Colonic mucosa (tissue), 4 donors: ENCODE data around the gene PCBD1. TPM values are rescaled to one million over a fixed set of nuclear protein-coding genes. Genes with fewer than 3 reads are reported as not detected.
A peak's percentile ranks its signal among the peaks of the same experiment; 100 is the strongest.

Experiments
- DNase-seq: peaks from one replicate; pipeline ENCODE4 v3.0.0-alpha.2; 2020
- H3K27ac ChIP-seq: fragments of 200-600 bp; one replicate; pipeline ENCODE4 v1.8.0; 2021
- H3K27me3 ChIP-seq: fragments of 200-600 bp; one replicate; pipeline ENCODE4 v1.8.0; 2021
- H3K36me3 ChIP-seq: fragments of 200-600 bp; one replicate; pipeline ENCODE4 v1.8.0; 2021
- H3K4me1 ChIP-seq: fragments of 200-600 bp; one replicate; pipeline ENCODE4 v1.8.0; 2021; ENCODE audit warnings: mild to moderate bottlenecking
- H3K4me3 ChIP-seq: fragments of 200-600 bp; one replicate; pipeline ENCODE4 v1.8.0; 2021
- H3K9ac ChIP-seq, 2 donors: one replicate each; pipeline ENCODE4 v1.7.0; 2013; ENCODE audit warnings: control low read depth in 2 of 2, low read depth in 2 of 2, low read length in 2 of 2
- H3K9me3 ChIP-seq: fragments of 200-600 bp; one replicate; pipeline ENCODE4 v1.8.0; 2021
- CTCF ChIP-seq: fragments of 200-600 bp; IDR thresholded peaks from one replicate; pipeline ENCODE4 v1.8.0; 2022; ENCODE audit warnings: antibody characterized with exemption, mild to moderate bottlenecking
- intact Hi-C: fragments of 100-400 bp; cut with DNase I; formaldehyde crosslinking; loops from one replicate; pipeline ENCODE4 v1.14.1; 2022
- total RNA-seq, 2 donors: library from RNA; stranded (reverse); fragmentation: NEBNext Ultra II Directional in 1 of 2; extraction: Animal tissue kit (Norgen Biotek cat#: 25700) in 1 of 2; gene quantifications; one replicate each; pipeline ENCODE4 v1.2.1, GENCODE V29; 2021
- donor health status: healthy.
- donor health status: DM: no; HTN: no; CAD: no.
- donor health status: DM: no; HTN: no; CAD: no.

The PCBD1 gene
- total RNA-seq, 2 donors from 2014 or later: 96.4 to 196 TPM

GRCh38 chr10:70915806-70916205 lies 27.4 kb upstream of the PCBD1 start:
- Histone ChIP-seq H3K4me1 (no peaks in the 10 kb centered on the region), H3K4me3 (no peak overlapping the region), H3K36me3 (no peaks in the 10 kb centered on the region), H3K27ac (no peak overlapping the region), H3K27me3 (no peaks in the 10 kb centered on the region), H3K9ac (peak overlapping the region in 1 of 2 donors; percentile 12), H3K9me3 (no peaks in the 10 kb centered on the region)
- no peak for DNase-seq
- no peak for TF ChIP-seq CTCF
- intact Hi-C loops: no loop called here

GRCh38 chr10:70915206-70915605 lies 26.8 kb upstream of the PCBD1 start:
- no peak for DNase-seq
- no peak for TF ChIP-seq CTCF
- H3K27me3 ChIP-seq: no peaks in the 10 kb centered on the region

GRCh38 chr10:70914316-70914864 lies 26.0 kb upstream of the PCBD1 start:
- Histone ChIP-seq H3K9ac (no peak overlapping the region), H3K4me3 (no peak overlapping the region), H3K4me1 (no peaks in the 10 kb centered on the region), H3K27me3 (no peaks in the 10 kb centered on the region), H3K27ac (no peak overlapping the region), H3K9me3 (no peaks in the 10 kb centered on the region), H3K36me3 (no peaks in the 10 kb centered on the region)
- no peak for DNase-seq
- TF ChIP-seq CTCF: no peak
- intact Hi-C loops: no loop called here

More at GRCh38 chr10:70915206-70915605, 26.8 kb upstream of the PCBD1 start:
- Histone ChIP-seq H3K9ac (no peak overlapping the region), H3K36me3 (no peaks in the 10 kb centered on the region), H3K4me3 (no peak overlapping the region), H3K9me3 (no peaks in the 10 kb centered on the region), H3K4me1 (no peaks in the 10 kb centered on the region), H3K27ac (no peak overlapping the region)
- intact Hi-C loops: no loop called here

- Histone ChIP-seq H3K4me1 (no peaks in the 10 kb centered on the region), H3K4me3 (no peak overlapping the region), H3K9me3 (no peaks in the 10 kb centered on the region), H3K9ac (no peak overlapping the region), H3K27ac (no peak overlapping the region), H3K36me3 (no peaks in the 10 kb centered on the region), H3K27me3 (no peaks in the 10 kb centered on the region)
- intact Hi-C loops: no loop called here
- DNase-seq: no peak
- TF ChIP-seq CTCF: no peak
Measured at GRCh38 chr10:70913893-70914240, 25.5 kb upstream of the PCBD1 start.

GRCh38 chr10:70913191-70913892 lies 25.0 kb upstream of the PCBD1 start:
- intact Hi-C loops: no loop called here
- Histone ChIP-seq H3K9me3 (no peaks in the 10 kb centered on the region), H3K9ac (no peak overlapping the region), H3K27me3 (no peaks in the 10 kb centered on the region), H3K4me3 (no peak overlapping the region), H3K27ac (no peak overlapping the region), H3K4me1 (no peaks in the 10 kb centered on the region), H3K36me3 (no peaks in the 10 kb centered on the region)
- DNase-seq: no peak
- no peak for TF ChIP-seq CTCF
